DMS53 treated with DMSO at 0.1 percent for 48 hours (cell line): ENCODE results near the gene NFATC3.

Experiments used
- DNase-seq: peaks from one replicate; lab custom pipeline; 2025; ENCODE audit not compliant: unreplicated experiment; lab: John Stamatoyannopoulos, UW

NFATC3 gene

GRCh38 chr16:68072038-68072695, 13.0 kb upstream of the NFATC3 start:
- no peak for DNase-seq

GRCh38 chr16:68073902-68074760, 11.0 kb upstream of the NFATC3 start:
- DNase-seq = no peak

GRCh38 chr16:68074850-68075555, 10.2 kb upstream of the NFATC3 start:
- no peak for DNase-seq

GRCh38 chr16:68075980-68076379, 9.2 kb upstream of the NFATC3 start:
- DNase-seq = no peak

GRCh38 chr16:68076560-68076959, 8.6 kb upstream of the NFATC3 start:
- DNase-seq = no peak

GRCh38 chr16:68077866-68078700, 7.1 kb upstream of the NFATC3 start:
- no peak for DNase-seq

GRCh38 chr16:68078701-68079375, 6.3 kb upstream of the NFATC3 start:
- no peak for DNase-seq

- no peak for DNase-seq
These were observed 5.9 kb upstream of the NFATC3 start for GRCh38 chr16:68079376-68079625.

- DNase-seq = no peak
These were observed 5.4 kb upstream of the NFATC3 start for GRCh38 chr16:68079626-68080344.

GRCh38 chr16:68081861-68082628, 3.1 kb upstream of the NFATC3 start:
- no peak for DNase-seq

GRCh38 chr16:68082629-68083238, 2.4 kb upstream of the NFATC3 start:
- DNase-seq = no peak

- DNase-seq = no peak
These were observed 1.9 kb upstream of the NFATC3 start for GRCh38 chr16:68083239-68083781.

GRCh38 chr16:68083861-68084503, 1.2 kb upstream of the NFATC3 start:
- no peak for DNase-seq

GRCh38 chr16:68084504-68085258, 489 bp upstream of the NFATC3 start:
- DNase-seq = peak; percentile 39

GRCh38 chr16:68086336-68086841, 1.2 kb downstream of the NFATC3 start:
- DNase-seq = no peak

- no peak for DNase-seq
These were observed 1.7 kb downstream of the NFATC3 start for GRCh38 chr16:68086860-68087268.

GRCh38 chr16:68087688-68088087, 2.5 kb downstream of the NFATC3 start:
- DNase-seq = no peak
